ENCODE data around the gene FKBP10. TPM values are rescaled to one million over a fixed set of nuclear protein-coding genes. Genes with fewer than 3 reads are reported as not detected.
A peak's percentile ranks its signal among the peaks of the same experiment; 100 is the strongest.
"Not testable (repeated sequence)": the region's sequence is repeated elsewhere in the genome, so short reads cannot be mapped to it uniquely, and the experiment has no call there.

The FKBP10 gene
- total and polyA plus RNA-seq, 2 experiments from 2014 or later, result 113 to 336 TPM

- H3K9me3 ChIP-seq (ENCODE audit: low read depth), result no peaks in the 10 kb centered on the region
- H3K36me3 ChIP-seq, result peaks cover 9% of the 10 kb centered on the region
- no peaks in the 10 kb centered on the region for H3K27me3 ChIP-seq
- H3K4me1 ChIP-seq (ENCODE audit: low read depth), result peaks cover 7% of the 10 kb centered on the region
- no peak overlapping the region for H3K27ac ChIP-seq
- TF ChIP-seq CTCF (IDR thresholded peaks at IDR 0.05; ENCODE audit: low read depth, low read length), result no peak
- H3K4me3 ChIP-seq, result peak overlapping the region; percentile 80
- DNase-seq (ENCODE audit: low read depth in 1 of 2, low spot score in 1 of 2), result no peak
These were observed 23.9 kb downstream of the FKBP10 start for GRCh38 chr17:41836550-41837196.

- DNase-seq (ENCODE audit: low read depth in 1 of 2, low spot score in 1 of 2), result peak in 1 of 2 donors; percentile 30
- Histone ChIP-seq H3K4me3 (no peak within 1 kb of the TSS), H3K27me3 (no peaks in the 10 kb centered on the region), H3K9me3 (ENCODE audit: low read depth) (no peaks in the 10 kb centered on the region), H3K4me1 (ENCODE audit: low read depth) (peaks cover 7% of the 10 kb centered on the region), H3K27ac (no peak within 1 kb of the TSS), H3K36me3 (peaks cover 8% of the 10 kb centered on the region)
- no peak for TF ChIP-seq CTCF (IDR thresholded peaks at IDR 0.05; ENCODE audit: low read depth, low read length)
These were observed 25.1 kb downstream of the FKBP10 start, which contains the start of gene KLHL10 for GRCh38 chr17:41837761-41838538. Gene KLHL10 (plus strand): TSS chr17:41837825. CDS start chr17:41837933, 108 bp downstream.

DNA sequence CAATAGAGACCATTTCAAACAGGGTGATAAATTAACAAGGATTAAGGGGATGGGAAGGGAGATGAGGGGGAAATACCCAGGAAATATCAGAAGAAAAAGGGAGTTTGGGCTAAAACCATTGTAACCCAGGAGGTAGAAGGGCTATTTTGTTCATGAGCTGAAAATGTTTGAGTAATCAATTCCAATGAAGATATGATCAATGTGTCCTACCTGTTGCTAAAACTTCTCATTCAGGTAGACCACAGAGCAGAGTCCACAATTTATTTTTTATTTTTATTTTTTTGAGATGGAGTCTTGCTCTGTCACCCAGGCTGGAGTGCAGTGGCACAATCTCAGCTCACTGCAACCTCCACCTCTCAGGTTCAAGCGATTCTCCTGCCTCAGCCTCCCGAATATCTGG is 26.6 kb downstream of the FKBP10 start:
- H3K4me3 ChIP-seq; DNase-seq (ENCODE audit: low read depth in 1 of 2, low spot score in 1 of 2); H3K36me3 ChIP-seq; H3K27ac ChIP-seq; H3K4me1 ChIP-seq (ENCODE audit: low read depth); H3K27me3 ChIP-seq; H3K9me3 ChIP-seq (ENCODE audit: low read depth): not testable (repeated sequence)

DNA sequence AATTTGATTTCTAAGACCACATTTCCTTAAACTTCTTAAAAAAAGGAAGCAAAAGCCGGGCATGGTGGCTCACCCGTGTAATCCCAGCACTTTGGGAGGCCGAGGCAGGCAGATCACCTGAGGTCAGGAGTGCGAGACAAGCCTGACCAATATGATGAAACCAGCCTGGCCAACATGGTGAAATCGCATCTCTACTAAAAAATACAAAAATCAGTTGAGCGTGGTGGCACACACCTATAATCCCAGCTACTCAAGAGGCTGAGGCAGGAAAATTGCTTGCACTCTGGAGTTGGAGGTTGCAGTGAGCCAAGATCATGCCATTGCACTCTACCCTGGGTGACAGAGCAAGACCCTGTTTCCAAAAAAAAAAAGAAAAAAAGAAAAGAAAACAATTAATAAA is 28.0 kb downstream of the FKBP10 start:
- H3K9me3 ChIP-seq (ENCODE audit: low read depth); H3K4me1 ChIP-seq (ENCODE audit: low read depth); H3K36me3 ChIP-seq; DNase-seq (ENCODE audit: low read depth in 1 of 2, low spot score in 1 of 2); H3K27me3 ChIP-seq; H3K4me3 ChIP-seq; H3K27ac ChIP-seq: not testable (repeated sequence)

- no peak for DNase-seq (ENCODE audit: low read depth in 1 of 2, low spot score in 1 of 2)
- Histone ChIP-seq H3K9me3 (ENCODE audit: low read depth) (no peaks in the 10 kb centered on the region), H3K27me3 (no peaks in the 10 kb centered on the region), H3K4me3 (no peak overlapping the region), H3K36me3 (no peaks in the 10 kb centered on the region), H3K4me1 (ENCODE audit: low read depth) (no peaks in the 10 kb centered on the region), H3K27ac (no peak overlapping the region)
- TF ChIP-seq CTCF (IDR thresholded peaks at IDR 0.05; ENCODE audit: low read depth, low read length), result no peak
These were observed 32.2 kb downstream of the FKBP10 start for GRCh38 chr17:41844971-41845370.

- Histone ChIP-seq H3K4me1 (ENCODE audit: low read depth) (no peaks in the 10 kb centered on the region), H3K27ac (no peak overlapping the region), H3K36me3 (peaks cover 5% of the 10 kb centered on the region), H3K27me3 (no peaks in the 10 kb centered on the region), H3K4me3 (no peak overlapping the region), H3K9me3 (ENCODE audit: low read depth) (no peaks in the 10 kb centered on the region)
- TF ChIP-seq CTCF (IDR thresholded peaks at IDR 0.05; ENCODE audit: low read depth, low read length), result no peak
- no peak for DNase-seq (ENCODE audit: low read depth in 1 of 2, low spot score in 1 of 2)
These were observed 36.0 kb downstream of the FKBP10 start for GRCh38 chr17:41848788-41849187.
